Right ventricle myocardium inferior (tissue), 1 donor: ENCODE measurements around the gene ANAPC10. TPM values are rescaled to one million over a fixed set of nuclear protein-coding genes. Genes with fewer than 3 reads are reported as not detected.

Experiments used
- ATAC-seq: fragments of 200-7000 bp; cut with Tn5 transposase; one replicate; pipeline ENCODE4 v1.9.1; 2020; ENCODE audit warnings: mild to moderate bottlenecking, moderate library complexity
- DNase-seq: peaks from one replicate; pipeline ENCODE4 v3.0.0; 2021; ENCODE audit errors: missing footprints
- intact Hi-C: fragments of 100-400 bp; cut with DNase I; formaldehyde crosslinking; loops from one replicate; pipeline ENCODE4 v1.11.0; 2022
- total RNA-seq: library from RNA; stranded (reverse); fragmentation: NEBNext Ultra II Directional; extraction: Animal tissue kit (Norgen Biotek cat#: 25700); gene quantifications from one replicate; pipeline ENCODE4 v1.2.1, GENCODE V29; 2021
- donor health status: DM: no; HTN: yes; CAD: no; lungs with severe emphysema.

Gene ANAPC10
- total RNA-seq, 1 donor from 2014 or later = 12.7 TPM

GRCh38 chr4:144954230-144954629 lies 143.8 kb downstream of the ANAPC10 start:
- DNase-seq (no peak), ATAC-seq (no peak)
- intact Hi-C loops = no loop called here

- intact Hi-C loops = no loop called here
- ATAC-seq (no peak), DNase-seq (no peak)
Observed at GRCh38 chr4:144948421-144948820, 149.6 kb downstream of the ANAPC10 start.

- intact Hi-C loops = no loop called here
- ATAC-seq (no peak), DNase-seq (no peak)
Observed at GRCh38 chr4:144948009-144948408, 150.0 kb downstream of the ANAPC10 start.

Other genes starting within 250 kb of the ANAPC10 start
- 30.6 TPM for gene ABCE1, start 115 bp upstream of the ANAPC10 start, total RNA-seq
- gene OTUD4, start 82.4 kb upstream of the ANAPC10 start, total RNA-seq = 34.5 TPM